IPS-15b (cell line): ENCODE results near the gene OPRL1.

Experiments used
- H3K27me3 ChIP-seq: one replicate; pipeline ENCODE4 v1.6.1; 2013; ENCODE audit warnings: low read length; ENCODE audit not compliant: control insufficient read depth, insufficient read depth
- H3K36me3 ChIP-seq: one replicate; pipeline ENCODE4 v1.6.1; 2013; ENCODE audit warnings: low read length; ENCODE audit not compliant: control insufficient read depth, insufficient read depth
- H3K4me1 ChIP-seq: one replicate; pipeline ENCODE4 v1.6.1; 2013; ENCODE audit warnings: mild to moderate bottlenecking, low read length; ENCODE audit not compliant: control insufficient read depth, insufficient read depth
- H3K4me3 ChIP-seq: one replicate; pipeline ENCODE4 v1.5.1; 2013; ENCODE audit warnings: low read depth, low read length
- H3K9ac ChIP-seq: one replicate; pipeline ENCODE4 v1.6.1; 2013; ENCODE audit warnings: low read depth, mild to moderate bottlenecking, low read length
- H3K9me3 ChIP-seq: one replicate; pipeline ENCODE4 v1.6.1; 2013; ENCODE audit warnings: mild to moderate bottlenecking, low read length; ENCODE audit not compliant: control insufficient read depth, insufficient read depth

Gene OPRL1

GRCh38 chr20:64045346-64046011, 34.4 kb upstream of the OPRL1 start:
- Histone ChIP-seq H3K4me1 (no peaks in the 10 kb centered on the region), H3K27me3 (peaks cover 73% of the 10 kb centered on the region), H3K36me3 (no peaks in the 10 kb centered on the region), H3K9me3 (no peaks in the 10 kb centered on the region), H3K9ac (no peak overlapping the region), H3K4me3 (no peak overlapping the region)

GRCh38 chr20:64047046-64047389, 32.9 kb upstream of the OPRL1 start:
- Histone ChIP-seq H3K27me3 (peaks cover 61% of the 10 kb centered on the region), H3K4me1 (no peaks in the 10 kb centered on the region)

GRCh38 chr20:64047968-64048401, 31.9 kb upstream of the OPRL1 start:
- H3K27me3 ChIP-seq = peaks cover 62% of the 10 kb centered on the region
- peak overlapping the region; percentile 19 for H3K4me3 ChIP-seq
- H3K9ac ChIP-seq = no peak overlapping the region
- no peaks in the 10 kb centered on the region for H3K9me3 ChIP-seq
- H3K36me3 ChIP-seq = no peaks in the 10 kb centered on the region
- no peaks in the 10 kb centered on the region for H3K4me1 ChIP-seq

More at GRCh38 chr20:64047046-64047389, 32.9 kb upstream of the OPRL1 start:
- Histone ChIP-seq H3K9ac (no peak overlapping the region), H3K4me3 (no peak overlapping the region), H3K36me3 (no peaks in the 10 kb centered on the region), H3K9me3 (no peaks in the 10 kb centered on the region)

- no peaks in the 10 kb centered on the region for H3K9me3 ChIP-seq
- no peaks in the 10 kb centered on the region for H3K4me1 ChIP-seq
- H3K4me3 ChIP-seq = peak overlapping the region; percentile 30
- H3K27me3 ChIP-seq = peaks cover 59% of the 10 kb centered on the region
- H3K36me3 ChIP-seq = no peaks in the 10 kb centered on the region
- no peak overlapping the region for H3K9ac ChIP-seq
These were observed 31.4 kb upstream of the OPRL1 start for GRCh38 chr20:64048402-64049044.

- Histone ChIP-seq H3K9me3 (no peaks in the 10 kb centered on the region), H3K9ac (no peak within 1 kb of the TSS), H3K36me3 (no peaks in the 10 kb centered on the region)
These were observed 30.6 kb upstream of the OPRL1 start, which contains the start of gene SOX18 for GRCh38 chr20:64049060-64049877. Gene SOX18 (minus strand): TSS chr20:64049639. CDS start chr20:64049516, 123 bp downstream.

GRCh38 chr20:64049878-64050260, 30.0 kb upstream of the OPRL1 start:
- Histone ChIP-seq H3K36me3 (no peaks in the 10 kb centered on the region), H3K27me3 (peaks cover 50% of the 10 kb centered on the region), H3K9me3 (no peaks in the 10 kb centered on the region), H3K9ac (no peak overlapping the region), H3K4me3 (peak overlapping the region; percentile 8), H3K4me1 (no peaks in the 10 kb centered on the region)

More at GRCh38 chr20:64049060-64049877, 30.6 kb upstream of the OPRL1 start, which contains the start of gene SOX18:
- peaks cover 53% of the 10 kb centered on the region for H3K27me3 ChIP-seq
- H3K4me1 ChIP-seq = no peaks in the 10 kb centered on the region
- peak within 1 kb of the TSS; percentile 30 for H3K4me3 ChIP-seq

GRCh38 chr20:64050261-64051032, 29.4 kb upstream of the OPRL1 start:
- Histone ChIP-seq H3K9me3 (no peaks in the 10 kb centered on the region), H3K9ac (no peak overlapping the region), H3K36me3 (no peaks in the 10 kb centered on the region), H3K27me3 (peaks cover 47% of the 10 kb centered on the region), H3K4me3 (peak overlapping the region; percentile 8), H3K4me1 (no peaks in the 10 kb centered on the region)

GRCh38 chr20:64051033-64051452, 28.8 kb upstream of the OPRL1 start:
- H3K9ac ChIP-seq = no peak overlapping the region
- no peaks in the 10 kb centered on the region for H3K9me3 ChIP-seq
- H3K36me3 ChIP-seq = no peaks in the 10 kb centered on the region
- H3K4me1 ChIP-seq = no peaks in the 10 kb centered on the region
- H3K27me3 ChIP-seq = peaks cover 41% of the 10 kb centered on the region
- no peak overlapping the region for H3K4me3 ChIP-seq

GRCh38 chr20:64051561-64052325, 28.1 kb upstream of the OPRL1 start:
- no peaks in the 10 kb centered on the region for H3K4me1 ChIP-seq
- H3K27me3 ChIP-seq = peaks cover 34% of the 10 kb centered on the region

GRCh38 chr20:64052326-64052722, 27.6 kb upstream of the OPRL1 start:
- no peak overlapping the region for H3K4me3 ChIP-seq
- no peaks in the 10 kb centered on the region for H3K9me3 ChIP-seq
- no peak overlapping the region for H3K9ac ChIP-seq
- no peaks in the 10 kb centered on the region for H3K36me3 ChIP-seq
- peaks cover 30% of the 10 kb centered on the region for H3K27me3 ChIP-seq
- H3K4me1 ChIP-seq = peaks cover 5% of the 10 kb centered on the region

More at GRCh38 chr20:64051561-64052325, 28.1 kb upstream of the OPRL1 start:
- Histone ChIP-seq H3K36me3 (no peaks in the 10 kb centered on the region), H3K4me3 (no peak overlapping the region), H3K9ac (no peak overlapping the region), H3K9me3 (no peaks in the 10 kb centered on the region)
